Measurements from ENCODE around the gene PRXL2B.
A peak's percentile ranks its signal among the peaks of the same experiment; 100 is the strongest.

Gene PRXL2B

DNA sequence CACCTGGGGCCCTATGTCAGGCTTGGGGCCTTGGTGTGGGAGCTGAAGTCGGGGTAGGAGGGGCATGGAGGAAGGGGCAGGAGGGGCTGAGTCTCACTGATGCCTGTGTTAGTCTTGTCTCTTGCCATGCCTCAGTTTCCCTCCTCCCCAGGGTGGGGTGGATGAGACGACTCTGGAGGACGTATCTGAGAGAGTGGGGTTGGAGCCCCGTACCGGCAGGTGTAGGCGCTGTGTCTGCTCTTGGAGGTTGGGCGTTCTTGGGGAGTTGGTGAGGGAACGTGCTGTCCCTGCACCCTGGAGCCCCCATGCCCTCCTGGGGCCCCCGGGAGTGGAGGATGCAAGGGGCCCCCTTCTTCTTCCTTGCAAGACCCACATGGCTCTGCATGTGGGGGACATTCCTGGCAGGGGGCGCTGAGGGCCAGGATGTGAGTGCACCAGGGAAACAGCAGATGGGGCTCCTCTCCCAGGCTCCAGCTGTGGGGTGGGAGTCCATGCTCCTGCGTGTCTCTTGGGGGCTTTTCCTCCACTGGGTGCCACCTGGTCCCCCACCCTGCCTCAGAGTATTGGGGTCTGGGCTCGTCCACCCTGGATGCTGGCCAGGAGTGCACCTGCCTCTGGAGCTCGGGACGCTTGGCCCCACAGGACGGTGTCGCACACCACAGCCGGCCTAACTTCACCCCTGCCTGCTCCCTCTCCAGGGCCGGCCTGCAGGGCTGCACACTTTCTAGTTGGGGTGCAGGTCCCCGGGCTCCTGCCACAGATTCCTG is 31.8 kb upstream of the PRXL2B start:
- peak overlapping the region; percentile 63; the same call in 1 of the 2 replicates for H3K4me2 ChIP-seq (ENCODE audit: low read length)

GRCh38 chr1:2555634-2556276 is 30.8 kb upstream of the PRXL2B start:
- peak overlapping the region; percentile 71 for H3K4me3 ChIP-seq (ENCODE audit: low read length)
- no peaks in the 10 kb centered on the region for H3K9me3 ChIP-seq (ENCODE audit: control insufficient read depth, insufficient read depth, low read length)
- peak overlapping the region; percentile 32 for H3K27ac ChIP-seq (ENCODE audit: low read depth, low read length)
- H3K4me2 ChIP-seq (ENCODE audit: low read length): peak overlapping the region; percentile 63
- no peaks in the 10 kb centered on the region for H3K9me2 ChIP-seq (replicated peaks; ENCODE audit: control insufficient read depth, low read length)
- TF ChIP-seq CTCF (IDR thresholded peaks at IDR 0.05; ENCODE audit: low read depth, low read length, poor library complexity, severe bottlenecking) (no peak), EZH2phosphoT487 (IDR thresholded peaks at IDR 0.05; ENCODE audit: borderline replicate concordance, low read length) (no peak)
- no peaks in the 10 kb centered on the region for H3F3A ChIP-seq (ENCODE audit: control insufficient read depth, insufficient read depth)
- H3K4me1 ChIP-seq (ENCODE audit: control insufficient read depth, low read length): peaks cover 27% of the 10 kb centered on the region
- H3K36me3 ChIP-seq (ENCODE audit: control insufficient read depth, low read length): no peaks in the 10 kb centered on the region
- no peaks in the 10 kb centered on the region for H4K20me1 ChIP-seq (ENCODE audit: control insufficient read depth, insufficient read depth, low read depth, low read length)
- H3K27me3 ChIP-seq (ENCODE audit: control insufficient read depth, low read length): no peaks in the 10 kb centered on the region
- no peaks in the 10 kb centered on the region for H3K79me2 ChIP-seq (ENCODE audit: control insufficient read depth, low read length)

More for the DNA sequence above, 31.8 kb upstream of the PRXL2B start:
- Histone ChIP-seq H3K27me3 (ENCODE audit: control insufficient read depth, low read length) (no peaks in the 10 kb centered on the region), H3K4me1 (ENCODE audit: control insufficient read depth, low read length) (peaks cover 37% of the 10 kb centered on the region), H4K20me1 (ENCODE audit: control insufficient read depth, insufficient read depth, low read depth, low read length) (no peaks in the 10 kb centered on the region), H3K27ac (ENCODE audit: low read depth, low read length) (no peak overlapping the region), H3K9me3 (ENCODE audit: control insufficient read depth, insufficient read depth, low read length) (no peaks in the 10 kb centered on the region), H3K4me3 (ENCODE audit: low read length) (no peak overlapping the region), H3K36me3 (ENCODE audit: control insufficient read depth, low read length) (no peaks in the 10 kb centered on the region), H3F3A (ENCODE audit: control insufficient read depth, insufficient read depth) (no peaks in the 10 kb centered on the region), H3K79me2 (ENCODE audit: control insufficient read depth, low read length) (no peaks in the 10 kb centered on the region), H3K9me2 (replicated peaks; ENCODE audit: control insufficient read depth, low read length) (no peaks in the 10 kb centered on the region)
- no peak for TF ChIP-seq EZH2phosphoT487 (IDR thresholded peaks at IDR 0.05; ENCODE audit: borderline replicate concordance, low read length)
- peak; percentile 76 for TF ChIP-seq CTCF (IDR thresholded peaks at IDR 0.05; ENCODE audit: low read depth, low read length, poor library complexity, severe bottlenecking)

GRCh38 chr1:2556277-2556677 is 30.3 kb upstream of the PRXL2B start, which contains the start of gene TNFRSF14:
Gene TNFRSF14, plus strand, starts transcription at chr1:2556371. Its CDS starts 294 bp downstream, at chr1:2556665.
- Histone ChIP-seq H3K79me2 (ENCODE audit: control insufficient read depth, low read length) (no peaks in the 10 kb centered on the region), H3F3A (ENCODE audit: control insufficient read depth, insufficient read depth) (no peaks in the 10 kb centered on the region), H3K36me3 (ENCODE audit: control insufficient read depth, low read length) (no peaks in the 10 kb centered on the region), H3K4me1 (ENCODE audit: control insufficient read depth, low read length) (peaks cover 27% of the 10 kb centered on the region), H3K4me2 (ENCODE audit: low read length) (peak within 1 kb of the TSS; percentile 63), H4K20me1 (ENCODE audit: control insufficient read depth, insufficient read depth, low read depth, low read length) (no peaks in the 10 kb centered on the region), H3K4me3 (ENCODE audit: low read length) (peak within 1 kb of the TSS; percentile 71), H3K9me2 (replicated peaks; ENCODE audit: control insufficient read depth, low read length) (no peaks in the 10 kb centered on the region), H3K9me3 (ENCODE audit: control insufficient read depth, insufficient read depth, low read length) (no peaks in the 10 kb centered on the region), H3K27me3 (ENCODE audit: control insufficient read depth, low read length) (no peaks in the 10 kb centered on the region), H3K27ac (ENCODE audit: low read depth, low read length) (peak within 1 kb of the TSS; percentile 32)
- no peak for TF ChIP-seq EZH2phosphoT487 (IDR thresholded peaks at IDR 0.05; ENCODE audit: borderline replicate concordance, low read length)
- peak; percentile 14 for TF ChIP-seq CTCF (IDR thresholded peaks at IDR 0.05; ENCODE audit: low read depth, low read length, poor library complexity, severe bottlenecking)
